HEK293 (cell line): ENCODE measurements around the gene SRRM2.

Experiments used
- CTCF ChIP-seq: fragments of 450-650 bp; formaldehyde crosslinking; IDR thresholded peaks from 2 replicates; pipeline ENCODE4 v1.5.1; 2016; ENCODE audit warnings: missing biosample characterization, missing genetic modification characterization
- YY1 ChIP-seq: fragments of 450-650 bp; formaldehyde crosslinking; IDR thresholded peaks from 2 replicates; pipeline ENCODE4 v1.5.1; 2018; ENCODE audit warnings: missing biosample characterization, missing genetic modification characterization
- ZBTB1 ChIP-seq: fragments of 450-650 bp; formaldehyde crosslinking; IDR thresholded peaks from 2 replicates; pipeline ENCODE4 v1.5.1; 2016; ENCODE audit warnings: missing biosample characterization, missing genetic modification characterization
- ZNF174 ChIP-seq: fragments of 450-650 bp; formaldehyde crosslinking; IDR thresholded peaks from 2 replicates; pipeline ENCODE4 v1.5.0; 2017; ENCODE audit warnings: missing biosample characterization, mild to moderate bottlenecking, missing genetic modification characterization
- ZNF19 ChIP-seq: fragments of 450-650 bp; formaldehyde crosslinking; IDR thresholded peaks from 2 replicates; pipeline ENCODE4; 2016; ENCODE audit warnings: missing biosample characterization, missing genetic modification characterization, low read depth
- ZNF274 ChIP-seq, 2 experiments: fragments of 200-500 bp in 1 of 2; fragments of 450-650 bp in 1 of 2; sonication (Bioruptor generic) in 1 of 2; formaldehyde crosslinking in 1 of 2; IDR thresholded peaks; 2 replicates each; pipeline versions ENCODE4 v1.5.1 to v1.6.1; 2014 to 2016; ENCODE audit warnings: borderline replicate concordance in 1 of 2, inconsistent platforms in 1 of 2, low read length in 1 of 2, missing biosample characterization in 1 of 2, missing genetic modification characterization in 1 of 2
- ZNF423 ChIP-seq: fragments of 450-650 bp; formaldehyde crosslinking; IDR thresholded peaks from 2 replicates; pipeline ENCODE4 v1.5.1; 2016; ENCODE audit warnings: missing biosample characterization, missing genetic modification characterization

- TF ChIP-seq ZBTB1 (no peak), ZNF174 (tag by site-specific recombination) (no peak), CTCF (tag by site-specific recombination) (no peak), YY1 (tag by site-specific recombination) (no peak), ZNF19 (tag by site-specific recombination) (no peak), ZNF274 (IDR thresholded peaks at IDR 0.05; ENCODE audit: low read length) (no peak), ZNF274 (tag by site-specific recombination; IDR thresholded peaks at IDR 0.05; ENCODE audit: borderline replicate concordance) (no peak), ZNF423 (tag by site-specific recombination) (no peak)
These were observed 17.2 kb downstream of the SRRM2 start for GRCh38 chr16:2769675-2770056.
